Suprapubic skin (tissue), 3 donors: Measurements from ENCODE around the gene HOXB7.

Experiments used
- CTCF ChIP-seq, 2 donors: fragments of 200-600 bp in 1 of 2; fragments of 450-650 bp in 1 of 2; sonication (generic) in 1 of 2; IDR thresholded peaks; one replicate each; pipeline ENCODE4 v1.5.1; 2016 to 2019; ENCODE audit warnings: antibody characterized with exemption in 2 of 2, mild to moderate bottlenecking in 1 of 2, moderate library complexity in 1 of 2
- POLR2AphosphoS5 ChIP-seq, 3 donors: sonication (generic); formaldehyde crosslinking; IDR thresholded peaks; one replicate each; pipeline ENCODE4 v1.6.1; 2017; ENCODE audit warnings: antibody characterized with exemption in 3 of 3

DNA sequence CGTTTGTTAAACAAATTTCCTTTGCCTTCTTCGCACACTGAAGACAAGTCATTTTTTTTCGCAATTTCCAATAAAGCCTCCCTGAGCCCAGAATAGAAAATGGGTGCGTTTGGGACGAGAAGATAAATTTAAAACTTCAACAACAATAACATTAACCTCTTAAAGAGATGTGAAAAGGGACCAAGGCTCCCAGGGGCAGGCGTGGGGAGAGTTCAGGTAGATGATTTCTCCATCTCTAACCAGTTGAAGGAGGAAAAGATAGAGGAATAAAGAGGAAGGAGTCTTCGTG lies 31.4 kb downstream of the HOXB7 start:
- TF ChIP-seq POLR2AphosphoS5 (IDR thresholded peaks at IDR 0.05) (no peak), CTCF (IDR thresholded peaks at IDR 0.05) (no peak)
